Measurements from ENCODE around the gene NHS. TPM values are rescaled to one million over a fixed set of nuclear protein-coding genes. Genes with fewer than 3 reads are reported as not detected.

NHS gene
- total RNA-seq, 1 donor from 2014 or later: 27.8 TPM

GRCh38 chrX:17602245-17602644 lies 227.2 kb downstream of the NHS start:
- Mint-ChIP-seq H3K27me3 (no peaks in the 10 kb centered on the region), H3K9me3 (no peaks in the 10 kb centered on the region), H3K36me3 (no peaks in the 10 kb centered on the region), H3K4me1 (ENCODE audit: unreplicated experiment) (peaks cover 55% of the 10 kb centered on the region), H3K27ac (no peak overlapping the region), H3K4me3 (no peak overlapping the region)
- no peak for DNase-seq (ENCODE audit: extremely low spot score, unreplicated experiment)
- no peak for TF ChIP-seq CTCF (conservative IDR thresholded peaks at IDR 0.05)

- peaks cover 53% of the 10 kb centered on the region for H3K4me1 Mint-ChIP-seq (ENCODE audit: unreplicated experiment)
- H3K27me3 Mint-ChIP-seq: no peaks in the 10 kb centered on the region
- no peaks in the 10 kb centered on the region for H3K36me3 Mint-ChIP-seq
- no peak overlapping the region for H3K4me3 Mint-ChIP-seq
- no peaks in the 10 kb centered on the region for H3K9me3 Mint-ChIP-seq
- TF ChIP-seq CTCF (conservative IDR thresholded peaks at IDR 0.05): no peak
- H3K27ac Mint-ChIP-seq: no peak overlapping the region
- no peak for DNase-seq (ENCODE audit: extremely low spot score, unreplicated experiment)
Measured at GRCh38 chrX:17603196-17603595, 228.2 kb downstream of the NHS start.

- Mint-ChIP-seq H3K36me3 (no peaks in the 10 kb centered on the region), H3K27me3 (no peaks in the 10 kb centered on the region), H3K4me1 (ENCODE audit: unreplicated experiment) (peaks cover 63% of the 10 kb centered on the region)
Measured at GRCh38 chrX:17605676-17606075, 230.7 kb downstream of the NHS start.

GRCh38 chrX:17606231-17606630 lies 231.2 kb downstream of the NHS start:
- Mint-ChIP-seq H3K4me1 (ENCODE audit: unreplicated experiment) (peaks cover 66% of the 10 kb centered on the region), H3K27ac (peak overlapping the region; percentile 30), H3K9me3 (peaks cover 7% of the 10 kb centered on the region), H3K27me3 (no peaks in the 10 kb centered on the region), H3K4me3 (no peak overlapping the region), H3K36me3 (no peaks in the 10 kb centered on the region)
- TF ChIP-seq CTCF (conservative IDR thresholded peaks at IDR 0.05): no peak
- no peak for DNase-seq (ENCODE audit: extremely low spot score, unreplicated experiment)

More at GRCh38 chrX:17605676-17606075, 230.7 kb downstream of the NHS start:
- no peak for TF ChIP-seq CTCF (conservative IDR thresholded peaks at IDR 0.05)
- Mint-ChIP-seq H3K4me3 (peak overlapping the region; percentile 10), H3K9me3 (peaks cover 7% of the 10 kb centered on the region), H3K27ac (peak overlapping the region; percentile 32)
- no peak for DNase-seq (ENCODE audit: extremely low spot score, unreplicated experiment)

GRCh38 chrX:17608888-17609287 lies 233.9 kb downstream of the NHS start:
- H3K4me3 Mint-ChIP-seq: peak overlapping the region; percentile 3
- no peaks in the 10 kb centered on the region for H3K27me3 Mint-ChIP-seq
- DNase-seq (ENCODE audit: extremely low spot score, unreplicated experiment): no peak
- no peak for TF ChIP-seq CTCF (conservative IDR thresholded peaks at IDR 0.05)
- no peak overlapping the region for H3K27ac Mint-ChIP-seq
- peaks cover 80% of the 10 kb centered on the region for H3K4me1 Mint-ChIP-seq (ENCODE audit: unreplicated experiment)
- no peaks in the 10 kb centered on the region for H3K36me3 Mint-ChIP-seq
- peaks cover 7% of the 10 kb centered on the region for H3K9me3 Mint-ChIP-seq

GRCh38 chrX:17610788-17611187 lies 235.8 kb downstream of the NHS start:
- H3K36me3 Mint-ChIP-seq: no peaks in the 10 kb centered on the region
- peaks cover 7% of the 10 kb centered on the region for H3K9me3 Mint-ChIP-seq
- H3K4me1 Mint-ChIP-seq (ENCODE audit: unreplicated experiment): peaks cover 70% of the 10 kb centered on the region
- H3K27me3 Mint-ChIP-seq: no peaks in the 10 kb centered on the region
- H3K4me3 Mint-ChIP-seq: no peak overlapping the region
- no peak for DNase-seq (ENCODE audit: extremely low spot score, unreplicated experiment)
- no peak overlapping the region for H3K27ac Mint-ChIP-seq
- no peak for TF ChIP-seq CTCF (conservative IDR thresholded peaks at IDR 0.05)

Data from type B pancreatic cell (in vitro differentiated cells).